A549 (cell line): Measurements from ENCODE around the gene PLEKHA6. TPM values are rescaled to one million over a fixed set of nuclear protein-coding genes. Genes with fewer than 3 reads are reported as not detected.

Source experiments
- ATAC-seq, 2 experiments: fragments of 200-7000 bp in 1 of 2; fragments of >200 bp in 1 of 2; cut with Nextera tagmentation in 1 of 2; cut with Tn5 transposase in 1 of 2; 3 replicates each; pipeline versions ENCODE4 v1.8.0 to v1.9.1; 2018 to 2020; ENCODE audit warnings: mild to moderate bottlenecking in 1 of 2, moderate library complexity in 1 of 2
- CTCF ChIA-PET: fragments of 300-600 bp; sonication (Branson Sonifier 250); formaldehyde crosslinking; extraction: SDS; loops from one replicate; lab custom pipeline; 2021; ENCODE audit warnings: antibody characterized with exemption, inconsistent platforms; lab: Yijun Ruan, JAX
- POLR2A ChIA-PET: fragments of 350-600 bp; formaldehyde crosslinking; extraction: SDS; loops from one replicate; lab custom pipeline; 2021; ENCODE audit warnings: antibody characterized with exemption, inconsistent platforms; lab: Yijun Ruan, JAX
- DNase-seq, 2 experiments: peaks; one replicate each; pipeline versions ENCODE4 v3.0.0 to v3.0.0-alpha.2; 2011 to 2016; ENCODE audit warnings: low read depth in 1 of 2, low spot score in 1 of 2
- FAIRE-seq: peaks from 2 replicates; lab custom pipeline; 2011; peaks lifted over from hg19 to GRCh38; lab: Jason Lieb, UNC
- H3K27ac ChIP-seq, 2 experiments: fragments of >200 bp; sonication (Bioruptor Twin); formaldehyde crosslinking; 3 replicates each; pipeline ENCODE4 v1.5.1; 2016 to 2017
- H3K4me1 ChIP-seq: fragments of >200 bp; sonication (Bioruptor Twin); formaldehyde crosslinking; 3 replicates; pipeline ENCODE4 v1.6.1; 2016
- H3K4me2 ChIP-seq: fragments of >200 bp; sonication (Bioruptor Twin); formaldehyde crosslinking; 3 replicates; pipeline ENCODE4 v1.6.1; 2016
- H3K4me3 ChIP-seq: fragments of >200 bp; sonication (Bioruptor Twin); formaldehyde crosslinking; 3 replicates; pipeline ENCODE4 v1.5.1; 2016
- H3K9me3 ChIP-seq: fragments of >200 bp; sonication (Bioruptor Twin); formaldehyde crosslinking; 3 replicates; pipeline ENCODE4 v1.6.1; 2016
- CBX2 ChIP-seq: fragments of 200-600 bp; sonication (generic); IDR thresholded peaks from 2 replicates; pipeline ENCODE4 v1.6.1; 2016; ENCODE audit warnings: low read depth, mild to moderate bottlenecking, borderline replicate concordance
- CBX8 ChIP-seq: fragments of 200-600 bp; sonication (generic); IDR thresholded peaks from 2 replicates; pipeline ENCODE4 v1.6.1; 2016
- CEBPB ChIP-seq, 2 experiments: fragments of >200 bp in 1 of 2; sonication (Bioruptor Twin) in 1 of 2; formaldehyde crosslinking in 1 of 2; IDR thresholded peaks; 2 replicates each; pipeline ENCODE4 v1.6.1; 2012 to 2016
- CHD2 ChIP-seq: fragments of 150-350 bp; IDR thresholded peaks from 2 replicates; pipeline ENCODE4 v1.6.1; 2014; ENCODE audit warnings: low read length; ENCODE audit not compliant: partially characterized antibody
- E2F6 ChIP-seq: IDR thresholded peaks from 2 replicates; pipeline ENCODE4 v1.6.1; 2012; ENCODE audit warnings: low read depth, borderline replicate concordance
- EHF ChIP-seq: fragments of 250-450 bp; sonication (Bioruptor Pico); IDR thresholded peaks from 2 replicates; pipeline ENCODE4 v1.5.0; 2020; ENCODE audit warnings: mild to moderate bottlenecking
- EP300 ChIP-seq, 2 experiments: fragments of >200 bp; sonication (Bioruptor Twin); formaldehyde crosslinking; IDR thresholded peaks; 2 replicates in 1 of 2; 3 replicates in 1 of 2; pipeline ENCODE4 v1.6.1; 2016 to 2017
- ESRRA ChIP-seq: fragments of 150-350 bp; IDR thresholded peaks from 2 replicates; pipeline ENCODE4 v1.6.1; 2014; ENCODE audit warnings: mild to moderate bottlenecking, low read length, borderline replicate concordance
- HDAC2 ChIP-seq: fragments of 200-600 bp; sonication (generic); IDR thresholded peaks from 2 replicates; pipeline ENCODE4 v1.6.1; 2016
- HOXB13 ChIP-seq: fragments of 250-450 bp; sonication (Bioruptor Pico); IDR thresholded peaks from 2 replicates; pipeline ENCODE4 v1.5.0; 2020; ENCODE audit warnings: low read depth, mild to moderate bottlenecking, moderate library complexity
- HOXB5 ChIP-seq: fragments of 250-450 bp; sonication (Bioruptor Pico); IDR thresholded peaks from 2 replicates; pipeline ENCODE4 v1.5.0; 2020; ENCODE audit warnings: mild to moderate bottlenecking, moderate library complexity
- JUN ChIP-seq, 2 experiments: fragments of >200 bp; sonication (Bioruptor Twin); formaldehyde crosslinking; IDR thresholded peaks; 2 replicates in 1 of 2; 3 replicates in 1 of 2; pipeline ENCODE4 v1.6.1; 2016 to 2017
- KDM5A ChIP-seq: fragments of 200-600 bp; sonication (generic); IDR thresholded peaks from 2 replicates; pipeline ENCODE4 v1.6.1; 2016; ENCODE audit warnings: antibody characterized with exemption, mild to moderate bottlenecking
- MAX ChIP-seq: IDR thresholded peaks from 2 replicates; pipeline ENCODE4 v1.6.1; 2012
- MAZ ChIP-seq: fragments of 150-350 bp; IDR thresholded peaks from 2 replicates; pipeline ENCODE4 v1.6.1; 2014; ENCODE audit warnings: antibody characterized with exemption, low read depth, low read length, borderline replicate concordance
- MYC ChIP-seq: IDR thresholded peaks from 2 replicates; pipeline ENCODE4 v1.6.1; 2012; ENCODE audit warnings: mild to moderate bottlenecking, inconsistent platforms, low read length, improper control_type of control experiment, borderline replicate concordance
- NFE2L2 ChIP-seq: fragments of 150-350 bp; conservative IDR thresholded peaks from 2 replicates; pipeline ENCODE4 v1.6.1; 2014; ENCODE audit warnings: low read length
- NPAS2 ChIP-seq: fragments of 250-450 bp; sonication (Bioruptor Pico); IDR thresholded peaks from 2 replicates; pipeline ENCODE4 v1.8.0; 2022; ENCODE audit warnings: mild to moderate bottlenecking, moderate library complexity, borderline replicate concordance
- NR3C1 ChIP-seq: fragments of >200 bp; sonication (Bioruptor Twin); formaldehyde crosslinking; IDR thresholded peaks from 3 replicates; pipeline ENCODE4 v1.6.1; 2017
- POLR2A ChIP-seq: IDR thresholded peaks from 2 replicates; pipeline ENCODE4 v1.6.1; 2012; ENCODE audit warnings: mild to moderate bottlenecking, low read length
- POLR2AphosphoS2 ChIP-seq: conservative IDR thresholded peaks from 2 replicates; pipeline ENCODE4 v1.6.1; 2012; ENCODE audit warnings: low read length, improper control_type of control experiment, inconsistent platforms
- RAD21 ChIP-seq, 2 experiments: fragments of >200 bp in 1 of 2; sonication (Bioruptor Twin) in 1 of 2; formaldehyde crosslinking in 1 of 2; IDR thresholded peaks in 1 of 2; conservative IDR thresholded peaks in 1 of 2; 2 replicates in 1 of 2; 3 replicates in 1 of 2; pipeline ENCODE4 v1.6.1; 2012 to 2018; ENCODE audit warnings: inconsistent platforms in 1 of 2
- RCOR1 ChIP-seq: fragments of 150-350 bp; IDR thresholded peaks from 2 replicates; pipeline ENCODE4 v1.6.1; 2014; ENCODE audit warnings: antibody characterized with exemption, low read length, low read depth
- REST ChIP-seq: fragments of 200-600 bp; sonication (generic); IDR thresholded peaks from 2 replicates; pipeline ENCODE4 v1.6.1; 2016; ENCODE audit warnings: antibody characterized with exemption, mild to moderate bottlenecking, moderate library complexity
- RFX5 ChIP-seq: fragments of 450-650 bp; IDR thresholded peaks from 2 replicates; pipeline ENCODE4 v1.7.1; 2014; ENCODE audit warnings: antibody characterized with exemption, mild to moderate bottlenecking, moderate library complexity
- SREBF2 ChIP-seq: fragments of 450-650 bp; IDR thresholded peaks from 2 replicates; pipeline ENCODE4 v1.6.1; 2014; ENCODE audit warnings: mild to moderate bottlenecking, moderate library complexity
- ZFP36 ChIP-seq: fragments of 450-650 bp; IDR thresholded peaks from 2 replicates; pipeline ENCODE4 v1.6.1; 2014; ENCODE audit warnings: borderline replicate concordance; ENCODE audit not compliant: partially characterized antibody
- ZNF302 ChIP-seq: fragments of 250-450 bp; sonication (Bioruptor Pico); IDR thresholded peaks from 2 replicates; pipeline ENCODE4 v1.9.0; 2021; ENCODE audit warnings: inconsistent platforms, mild to moderate bottlenecking, moderate library complexity
- ZSCAN20 ChIP-seq: fragments of 250-450 bp; sonication (Bioruptor Pico); IDR thresholded peaks from 2 replicates; pipeline ENCODE4 v1.8.0; 2022; ENCODE audit warnings: mild to moderate bottlenecking, moderate library complexity
- WGBS: methylation state at CpG from one replicate; pipeline ENCODE4 v1.1.6; 2017; ENCODE audit errors: missing lambda C conversion rate; 5-methylcytosine and 5-hydroxymethylcytosine counted together
- polyA plus RNA-seq, 4 experiments: library from polyadenylated mRNA; depleted of rRNA in 3 of 4; stranded (reverse); fragments of >200 nt; fragmentation: RNase III in 1 of 4; extraction: RNeasy Plus Mini Kit Qiagen cat#74134 plus additional on column Dnase treatment in 1 of 4; gene quantifications; 2 replicates in 3 of 4; 3 replicates in 1 of 4; pipeline ENCODE4 v1.2.3, GENCODE V29; 2011 to 2017
- TF ChIP-seq, protein P1 (sequence below): fragments of 150-350 bp; IDR thresholded peaks from 2 replicates; pipeline ENCODE4 v1.6.1; 2014; ENCODE audit warnings: low read depth, mild to moderate bottlenecking, low read length

PLEKHA6 gene
- polyA plus RNA-seq, 2 of the 4 experiments (the other 2 are of a cell fraction), result 13.0 to 26.2 TPM

- H3K9me3 ChIP-seq, result no peaks in the 10 kb centered on the region
- H3K27ac ChIP-seq, result no peak overlapping the region
- no peak for FAIRE-seq
- no peaks in the 10 kb centered on the region for H3K4me1 ChIP-seq
- H3K4me2 ChIP-seq, result no peak overlapping the region
- 98% methylated on average over 3 of the region's 3 CpGs for WGBS
- DNase-seq, result no peak
- no peak for TF ChIP-seq SREBF2
- TF ChIP-seq RAD21 (conservative IDR thresholded peaks at IDR 0.05 in 1 of 2, IDR thresholded peaks at IDR 0.05 in 1 of 2), result no peak
- TF ChIP-seq KDM5A, result no peak
- no peak for TF ChIP-seq HOXB13 (CRISPR knock-in tag)
- TF ChIP-seq MYC, result no peak
- TF ChIP-seq ZNF302, result no peak
- no peak for TF ChIP-seq EP300 (IDR thresholded peaks at IDR 0.05)
- TF ChIP-seq NPAS2 (CRISPR knock-in tag), result no peak
- TF ChIP-seq EHF (CRISPR knock-in tag), result no peak
- TF ChIP-seq CEBPB (IDR thresholded peaks at IDR 0.05), result no peak
- no peak for TF ChIP-seq NFE2L2
- TF ChIP-seq HDAC2, result no peak
- TF ChIP-seq, protein P1, sequence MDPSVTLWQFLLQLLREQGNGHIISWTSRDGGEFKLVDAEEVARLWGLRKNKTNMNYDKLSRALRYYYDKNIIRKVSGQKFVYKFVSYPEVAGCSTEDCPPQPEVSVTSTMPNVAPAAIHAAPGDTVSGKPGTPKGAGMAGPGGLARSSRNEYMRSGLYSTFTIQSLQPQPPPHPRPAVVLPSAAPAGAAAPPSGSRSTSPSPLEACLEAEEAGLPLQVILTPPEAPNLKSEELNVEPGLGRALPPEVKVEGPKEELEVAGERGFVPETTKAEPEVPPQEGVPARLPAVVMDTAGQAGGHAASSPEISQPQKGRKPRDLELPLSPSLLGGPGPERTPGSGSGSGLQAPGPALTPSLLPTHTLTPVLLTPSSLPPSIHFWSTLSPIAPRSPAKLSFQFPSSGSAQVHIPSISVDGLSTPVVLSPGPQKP, result no peak
- TF ChIP-seq POLR2AphosphoS2, result no peak
- TF ChIP-seq POLR2A, result no peak
- TF ChIP-seq RCOR1, result no peak
- no peak for TF ChIP-seq HOXB5
- ATAC-seq, result no peak
- no peak overlapping the region for H3K4me3 ChIP-seq
- ChIA-PET POLR2A (no interaction called here), CTCF (interaction anchor here (1.0 to 1.9 kb wide), 4 partner anchors 9 to 141 kb away, joined by 3 to 12 read pairs (median 4); partner anchors contain the start of gene GOLT1A)
Measured at GRCh38 chr1:204222764-204223055, 137.0 kb downstream of the PLEKHA6 start.

DNA sequence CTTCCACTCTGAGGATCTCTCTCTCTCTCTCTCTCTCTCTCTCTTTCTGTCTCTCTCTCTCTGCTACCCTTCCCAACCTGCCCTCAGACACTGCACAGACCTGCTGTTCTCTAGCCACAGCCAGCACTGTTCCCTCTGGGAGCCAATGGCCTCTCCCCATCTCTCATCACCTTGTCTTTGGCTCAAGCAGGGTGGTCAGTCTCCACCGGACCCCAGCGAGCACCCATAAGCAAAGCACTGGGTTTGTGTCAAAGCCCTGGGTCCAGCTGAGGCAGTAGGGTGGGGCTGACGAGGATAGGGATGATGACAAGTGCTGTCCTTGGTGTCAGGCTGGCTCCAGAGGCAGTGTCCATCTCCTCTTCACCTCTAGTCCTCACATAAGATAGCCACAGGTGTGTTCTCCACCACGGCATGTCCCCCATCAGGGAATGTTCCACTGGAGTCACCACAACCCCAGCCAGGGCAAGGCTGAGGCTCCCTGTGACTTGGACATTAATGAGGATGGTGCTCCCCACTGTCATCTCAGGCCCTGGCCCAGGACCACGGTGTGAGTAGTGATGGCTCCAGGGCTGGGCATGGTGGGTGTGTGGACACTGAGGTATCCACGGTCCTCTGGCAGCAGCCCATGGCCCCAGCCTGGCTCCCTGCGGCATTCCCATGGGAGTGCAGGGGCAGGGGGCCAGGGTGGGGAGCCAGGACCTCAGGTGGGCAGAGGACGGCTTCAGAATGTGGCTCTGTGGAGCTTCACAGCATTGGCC lies 137.5 kb downstream of the PLEKHA6 start:
- Histone ChIP-seq H3K4me1 (no peaks in the 10 kb centered on the region), H3K4me2 (no peak overlapping the region), H3K9me3 (no peaks in the 10 kb centered on the region), H3K27ac (no peak overlapping the region), H3K4me3 (no peak overlapping the region)
- ATAC-seq (no peak), DNase-seq (no peak), FAIRE-seq (no peak)
- TF ChIP-seq CHD2, result no peak
- no peak for TF ChIP-seq RFX5
- TF ChIP-seq REST, result no peak
- no peak for TF ChIP-seq MAZ
- no peak for TF ChIP-seq NR3C1
- no peak for TF ChIP-seq HDAC2
- TF ChIP-seq CBX8, result no peak
- TF ChIP-seq CBX2, result no peak
- TF ChIP-seq JUN (IDR thresholded peaks at IDR 0.05), result no peak
- TF ChIP-seq ZSCAN20 (CRISPR knock-in tag), result no peak
- TF ChIP-seq ZFP36, result no peak
- no peak for TF ChIP-seq POLR2AphosphoS2
- no peak for TF ChIP-seq E2F6
- TF ChIP-seq ESRRA, result no peak
- TF ChIP-seq KDM5A, result no peak
- no peak for TF ChIP-seq MAX
- ChIA-PET CTCF (interaction anchor here (1.0 to 2.8 kb wide), 5 partner anchors 8 to 142 kb away, joined by 3 to 12 read pairs (median 6); partner anchors contain the start of gene GOLT1A), POLR2A (no interaction called here)
- WGBS, result 83% methylated on average over 7 of the region's 8 CpGs
